GM18873 (cell line): ENCODE measurements around the gene DXO.

Experiments
- ATAC-seq: cut with Tn5 transposase; IDR thresholded peaks from one replicate; pipeline ENCODE4 v1.9.1; 2021; ENCODE audit warnings: mild to moderate bottlenecking, moderate library complexity, moderate number of reproducible peaks; ENCODE audit not compliant: unreplicated experiment, low FRiP score

Gene DXO

GRCh38 chr6:31958741-31959739 is 12.9 kb downstream of the DXO start, which contains the start of the genes NELFE and SKIC2:
NELFE (minus strand) TSS chr6:31958971; CDS start chr6:31958446, 525 bp downstream.
SKIC2 (plus strand) TSS chr6:31959175; CDS start chr6:31959193, 18 bp downstream.
- peak; percentile 90 for ATAC-seq

DNA sequence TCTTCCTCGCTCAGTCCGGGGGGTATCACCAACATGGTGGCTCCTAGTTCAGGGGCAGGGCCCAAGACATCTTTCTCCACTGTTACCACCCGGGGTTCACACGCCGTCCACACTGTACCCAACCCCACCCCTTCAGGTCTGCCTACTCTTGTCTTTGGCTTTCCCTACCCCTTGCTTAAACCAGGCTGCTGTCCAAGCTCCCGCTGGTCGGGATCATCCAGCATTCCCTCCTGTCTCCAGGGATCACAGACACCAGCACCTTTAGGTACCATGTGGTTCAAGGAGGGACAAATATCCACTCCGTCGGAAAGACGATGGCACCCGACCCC is 13.6 kb downstream of the DXO start:
- peak; percentile 9 for ATAC-seq

GRCh38 chr6:31956796-31957195 is 15.1 kb downstream of the DXO start:
- ATAC-seq: no peak

- ATAC-seq: no peak
Measured at GRCh38 chr6:31954511-31954910, 17.4 kb downstream of the DXO start.

- no peak for ATAC-seq
Measured at GRCh38 chr6:31952890-31953289, 19.0 kb downstream of the DXO start.

GRCh38 chr6:31952140-31952805 is 19.7 kb downstream of the DXO start:
- no peak for ATAC-seq

DNA sequence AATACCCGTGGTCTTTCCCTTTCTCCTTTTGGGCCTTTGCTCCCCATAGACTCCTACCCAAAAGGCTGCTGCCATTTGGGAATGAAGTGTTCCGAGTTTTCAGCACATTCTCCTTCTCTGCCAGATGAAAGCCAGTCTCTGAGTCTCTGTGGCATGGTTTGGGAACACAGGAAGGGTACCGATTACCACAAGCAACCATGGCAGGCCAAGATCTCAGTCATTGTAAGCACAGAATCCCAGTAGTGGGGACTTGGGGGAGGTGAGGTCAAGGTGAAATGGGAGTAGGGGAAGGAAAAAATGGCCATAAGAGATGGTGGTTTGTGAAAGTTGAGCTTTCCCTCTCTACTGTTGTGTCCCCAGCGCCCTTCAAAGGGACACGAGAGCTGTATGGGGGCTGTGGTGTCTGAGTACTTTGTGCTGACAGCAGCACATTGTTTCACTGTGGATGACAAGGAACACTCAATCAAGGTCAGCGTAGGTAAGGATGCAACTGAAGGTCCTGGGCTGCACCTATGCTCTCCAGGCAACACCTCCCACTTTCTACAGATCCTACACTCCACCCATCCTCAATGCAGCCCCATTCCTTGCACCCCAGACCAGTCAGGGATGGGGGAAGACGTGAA is 21.9 kb downstream of the DXO start:
- ATAC-seq: no peak

DNA sequence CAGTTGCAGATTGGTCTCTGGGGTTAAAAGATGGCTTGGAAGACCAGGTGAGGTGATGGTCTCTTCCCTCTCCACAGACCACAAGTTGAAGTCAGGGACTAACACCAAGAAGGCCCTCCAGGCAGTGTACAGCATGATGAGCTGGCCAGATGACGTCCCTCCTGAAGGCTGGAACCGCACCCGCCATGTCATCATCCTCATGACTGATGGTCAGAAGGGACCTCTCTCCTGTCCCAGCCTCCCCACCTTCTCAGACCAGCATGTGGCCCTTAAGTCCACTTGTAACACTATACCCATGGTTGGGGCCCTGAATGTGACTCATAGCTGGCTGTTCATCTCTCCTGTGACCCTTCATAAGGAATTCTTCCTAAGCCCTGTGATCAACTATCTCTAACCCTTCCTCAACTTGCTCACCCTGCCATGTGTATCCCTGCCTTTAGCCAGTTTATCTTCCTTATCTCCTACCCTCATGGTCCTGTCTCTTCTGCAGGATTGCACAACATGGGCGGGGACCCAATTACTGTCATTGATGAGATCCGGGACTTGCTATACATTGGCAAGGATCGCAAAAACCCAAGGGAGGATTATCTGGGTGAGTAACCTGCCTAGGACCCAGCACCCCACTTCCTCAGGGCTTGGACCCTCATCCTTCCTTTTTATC is 23.1 kb downstream of the DXO start:
- ATAC-seq: no peak

GRCh38 chr6:31948306-31948705 is 23.6 kb downstream of the DXO start:
- ATAC-seq: no peak

- no peak for ATAC-seq
Measured at GRCh38 chr6:31947864-31948263, 24.1 kb downstream of the DXO start.

DNA sequence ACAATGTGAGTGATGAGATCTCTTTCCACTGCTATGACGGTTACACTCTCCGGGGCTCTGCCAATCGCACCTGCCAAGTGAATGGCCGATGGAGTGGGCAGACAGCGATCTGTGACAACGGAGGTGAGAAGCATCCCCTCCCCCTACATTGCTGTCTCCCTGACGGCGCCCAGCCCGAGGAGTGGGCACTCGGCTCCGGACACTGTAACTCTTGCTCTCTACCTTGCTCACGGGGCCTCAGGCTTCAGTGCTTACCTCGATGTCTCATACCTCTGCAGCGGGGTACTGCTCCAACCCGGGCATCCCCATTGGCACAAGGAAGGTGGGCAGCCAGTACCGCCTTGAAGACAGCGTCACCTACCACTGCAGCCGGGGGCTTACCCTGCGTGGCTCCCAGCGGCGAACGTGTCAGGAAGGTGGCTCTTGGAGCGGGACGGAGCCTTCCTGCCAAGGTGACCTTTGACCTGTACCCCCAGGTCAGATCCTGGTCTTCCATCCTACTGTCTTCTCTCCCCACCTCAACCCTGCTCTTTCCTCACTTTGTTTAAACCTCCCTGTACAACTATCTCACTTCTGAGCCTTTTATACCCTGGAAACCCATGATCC is 24.8 kb downstream of the DXO start:
- no peak for ATAC-seq

DNA sequence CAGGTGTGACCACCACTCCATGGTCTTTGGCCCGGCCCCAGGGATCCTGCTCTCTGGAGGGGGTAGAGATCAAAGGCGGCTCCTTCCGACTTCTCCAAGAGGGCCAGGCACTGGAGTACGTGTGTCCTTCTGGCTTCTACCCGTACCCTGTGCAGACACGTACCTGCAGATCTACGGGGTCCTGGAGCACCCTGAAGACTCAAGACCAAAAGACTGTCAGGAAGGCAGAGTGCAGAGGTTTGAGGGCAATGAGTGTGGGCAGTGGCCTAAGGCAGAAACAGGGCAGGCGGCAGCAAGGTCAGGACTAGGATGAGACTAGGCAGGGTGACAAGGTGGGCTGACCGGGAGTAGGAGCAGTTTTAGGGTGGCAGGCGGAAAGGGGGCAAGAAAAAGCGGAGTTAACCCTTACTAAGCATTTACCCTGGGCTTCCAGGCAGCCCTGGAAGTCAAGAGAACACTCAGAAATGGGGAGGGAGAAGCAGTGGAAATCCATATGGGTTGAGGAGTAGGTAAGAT is 25.5 kb downstream of the DXO start:
- no peak for ATAC-seq

GRCh38 chr6:31945507-31946369 is 26.2 kb downstream of the DXO start, which contains the start of gene CFB:
CFB (plus strand) TSS chr6:31946095; CDS start chr6:31946222, 127 bp downstream.
- no peak for ATAC-seq

- no peak for ATAC-seq
Measured at GRCh38 chr6:31945154-31945506, 26.8 kb downstream of the DXO start.

- ATAC-seq: no peak
Measured at GRCh38 chr6:31943742-31944141, 28.2 kb downstream of the DXO start.

- no peak for ATAC-seq
Measured at GRCh38 chr6:31940256-31940664, 31.7 kb downstream of the DXO start.

DNA sequence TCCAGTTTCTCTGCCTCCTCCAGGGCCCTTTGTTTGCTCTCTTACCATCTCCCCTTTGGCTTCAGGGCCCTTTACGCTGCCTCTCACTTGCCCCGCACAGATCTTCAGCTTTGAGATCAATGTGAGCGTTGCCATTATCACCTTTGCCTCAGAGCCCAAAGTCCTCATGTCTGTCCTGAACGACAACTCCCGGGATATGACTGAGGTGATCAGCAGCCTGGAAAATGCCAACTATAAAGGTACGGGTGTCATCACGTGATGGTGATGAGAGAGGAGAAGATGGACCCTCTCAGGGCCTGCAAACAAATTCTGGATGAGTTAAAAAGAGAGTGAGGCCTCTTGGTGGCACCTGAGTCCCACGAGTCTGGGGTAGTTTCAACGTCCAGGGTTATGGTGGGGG is 36.1 kb downstream of the DXO start:
- no peak for ATAC-seq

DNA sequence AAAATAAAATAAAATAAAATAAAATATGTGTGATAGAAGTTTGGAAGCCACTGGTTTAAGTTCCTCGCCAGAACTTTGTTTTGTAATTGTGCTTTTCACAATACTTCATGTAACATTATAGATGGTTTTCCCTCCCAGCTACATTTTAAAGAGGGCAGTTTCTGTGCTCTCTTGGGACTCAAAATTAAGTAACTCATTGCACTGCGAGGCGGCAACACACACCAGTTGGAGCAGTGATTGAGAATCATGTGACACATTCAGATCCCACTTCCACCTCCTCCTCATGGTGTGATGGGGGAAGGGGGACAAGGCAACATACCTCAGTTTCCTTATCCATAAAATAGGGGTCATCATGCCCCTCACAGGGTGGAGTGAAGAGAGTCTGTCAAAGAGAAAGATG is 36.9 kb downstream of the DXO start:
- ATAC-seq: no peak

DNA sequence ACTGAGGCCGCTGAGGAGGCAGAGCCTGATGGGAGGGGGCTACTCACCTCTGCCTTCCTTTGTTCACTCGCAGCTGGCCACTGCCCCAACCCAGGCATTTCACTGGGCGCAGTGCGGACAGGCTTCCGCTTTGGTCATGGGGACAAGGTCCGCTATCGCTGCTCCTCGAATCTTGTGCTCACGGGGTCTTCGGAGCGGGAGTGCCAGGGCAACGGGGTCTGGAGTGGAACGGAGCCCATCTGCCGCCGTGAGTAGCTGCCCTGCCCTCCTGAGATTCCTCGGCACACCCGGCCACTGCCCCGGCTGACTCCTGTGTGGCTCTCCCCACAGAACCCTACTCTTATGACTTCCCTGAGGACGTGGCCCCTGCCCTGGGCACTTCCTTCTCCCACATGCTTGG is 38.4 kb downstream of the DXO start:
- ATAC-seq: no peak
